Suprapubic skin (tissue), 4 donors: ENCODE measurements around the gene MAGEF1. TPM values are rescaled to one million over a fixed set of nuclear protein-coding genes. Genes with fewer than 3 reads are reported as not detected.
A peak's percentile ranks its signal among the peaks of the same experiment; 100 is the strongest.
"Not testable (repeated sequence)": the region's sequence is repeated elsewhere in the genome, so short reads cannot be mapped to it uniquely, and the experiment has no call there.

Source experiments
- DNase-seq, 2 donors: peaks; one replicate each; pipeline ENCODE4 v3.0.0-alpha.2; 2019; ENCODE audit warnings: low spot score in 2 of 2
- H3K27ac ChIP-seq: fragments of 200-600 bp; sonication (generic); one replicate; pipeline ENCODE4 v1.5.1; 2019
- H3K27me3 ChIP-seq: fragments of 200-600 bp; sonication (generic); one replicate; pipeline ENCODE4 v1.5.1; 2019
- H3K36me3 ChIP-seq: fragments of 200-600 bp; sonication (generic); one replicate; pipeline ENCODE4 v1.5.1; 2019
- H3K4me1 ChIP-seq: fragments of 200-600 bp; sonication (generic); one replicate; pipeline ENCODE4 v1.5.1; 2019
- H3K4me3 ChIP-seq: fragments of 200-600 bp; sonication (generic); one replicate; pipeline ENCODE4 v1.5.1; 2019; ENCODE audit warnings: mild to moderate bottlenecking
- H3K9me3 ChIP-seq: fragments of 200-600 bp; sonication (generic); one replicate; pipeline ENCODE4 v1.5.1; 2019
- EP300 ChIP-seq: sonication (generic); formaldehyde crosslinking; IDR thresholded peaks from one replicate; pipeline ENCODE4 v1.6.1; 2017; ENCODE audit warnings: antibody characterized with exemption
- POLR2A ChIP-seq, 2 donors: fragments of 450-650 bp; IDR thresholded peaks; one replicate each; pipeline ENCODE4 v1.6.1; 2017; ENCODE audit warnings: antibody characterized with exemption in 2 of 2, mild to moderate bottlenecking in 2 of 2, moderate library complexity in 2 of 2
- POLR2AphosphoS5 ChIP-seq, 3 donors: sonication (generic); formaldehyde crosslinking; IDR thresholded peaks; one replicate each; pipeline ENCODE4 v1.6.1; 2017; ENCODE audit warnings: antibody characterized with exemption in 3 of 3
- WGBS: methylation state at CpG from one replicate; pipeline ENCODE4 v1.1.5; 2018; 5-methylcytosine and 5-hydroxymethylcytosine counted together
- total RNA-seq, 4 donors: library from RNA; depleted of rRNA; stranded (reverse); fragments of >200 nt; gene quantifications; one replicate each; pipeline ENCODE4 v1.1.0, GENCODE V29; 2016
- TF ChIP-seq, protein P1 (sequence below), 2 donors: fragments of 200-600 bp in 1 of 2; fragments of 450-650 bp in 1 of 2; sonication (generic) in 1 of 2; IDR thresholded peaks; one replicate each; pipeline ENCODE4 v1.5.1; 2016 to 2019; ENCODE audit warnings: antibody characterized with exemption in 2 of 2, mild to moderate bottlenecking in 1 of 2, moderate library complexity in 1 of 2

MAGEF1 gene
- total RNA-seq, 4 donors from 2014 or later, result 12.8 to 26.5 (median 17.7) TPM

DNA sequence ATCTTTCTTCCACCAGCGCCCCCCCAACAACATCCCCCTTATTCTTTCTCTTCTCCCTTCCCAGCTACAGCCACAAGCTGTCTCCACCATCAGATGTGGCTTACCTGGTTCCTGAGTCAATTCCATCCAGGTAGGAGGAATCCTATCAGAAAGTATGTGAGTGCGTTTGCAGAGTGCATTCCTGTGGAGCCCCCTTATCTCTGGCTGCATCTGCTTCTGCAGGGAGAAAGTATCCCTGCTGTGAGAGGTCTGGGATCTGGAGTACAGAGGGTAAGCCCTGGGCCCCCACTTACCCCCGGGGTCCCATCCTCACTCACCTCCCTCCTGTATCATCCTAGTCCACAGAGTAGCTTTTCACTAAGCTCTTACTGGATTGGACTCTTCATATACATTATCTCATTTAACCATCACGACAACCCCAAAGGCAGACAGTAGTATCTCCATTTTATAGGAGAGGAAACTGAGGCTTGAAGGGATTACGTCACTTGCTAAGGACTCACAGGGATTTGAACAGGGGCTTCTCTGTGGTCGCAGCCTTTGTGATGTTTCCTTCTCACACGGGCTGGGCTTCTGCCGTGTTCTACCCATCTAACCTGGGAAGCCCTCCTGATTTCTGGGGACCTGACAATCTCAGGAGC is 22.2 kb upstream of the MAGEF1 start:
- Histone ChIP-seq H3K9me3 (no peaks in the 10 kb centered on the region), H3K27ac (no peak overlapping the region), H3K27me3 (no peaks in the 10 kb centered on the region), H3K4me1 (peaks cover 25% of the 10 kb centered on the region), H3K36me3 (no peaks in the 10 kb centered on the region), H3K4me3 (no peak overlapping the region)
- WGBS, result 82% methylated on average over 8 of the region's 8 CpGs
- peak in 1 of 2 donors; percentile 23 for DNase-seq
- TF ChIP-seq EP300, result no peak
- no peak for TF ChIP-seq POLR2AphosphoS5 (IDR thresholded peaks at IDR 0.05)
- TF ChIP-seq, protein P1, sequence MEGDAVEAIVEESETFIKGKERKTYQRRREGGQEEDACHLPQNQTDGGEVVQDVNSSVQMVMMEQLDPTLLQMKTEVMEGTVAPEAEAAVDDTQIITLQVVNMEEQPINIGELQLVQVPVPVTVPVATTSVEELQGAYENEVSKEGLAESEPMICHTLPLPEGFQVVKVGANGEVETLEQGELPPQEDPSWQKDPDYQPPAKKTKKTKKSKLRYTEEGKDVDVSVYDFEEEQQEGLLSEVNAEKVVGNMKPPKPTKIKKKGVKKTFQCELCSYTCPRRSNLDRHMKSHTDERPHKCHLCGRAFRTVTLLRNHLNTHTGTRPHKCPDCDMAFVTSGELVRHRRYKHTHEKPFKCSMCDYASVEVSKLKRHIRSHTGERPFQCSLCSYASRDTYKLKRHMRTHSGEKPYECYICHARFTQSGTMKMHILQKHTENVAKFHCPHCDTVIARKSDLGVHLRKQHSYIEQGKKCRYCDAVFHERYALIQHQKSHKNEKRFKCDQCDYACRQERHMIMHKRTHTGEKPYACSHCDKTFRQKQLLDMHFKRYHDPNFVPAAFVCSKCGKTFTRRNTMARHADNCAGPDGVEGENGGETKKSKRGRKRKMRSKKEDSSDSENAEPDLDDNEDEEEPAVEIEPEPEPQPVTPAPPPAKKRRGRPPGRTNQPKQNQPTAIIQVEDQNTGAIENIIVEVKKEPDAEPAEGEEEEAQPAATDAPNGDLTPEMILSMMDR (IDR thresholded peaks at IDR 0.05), result no peak
- TF ChIP-seq POLR2A (IDR thresholded peaks at IDR 0.05), result no peak

DNA sequence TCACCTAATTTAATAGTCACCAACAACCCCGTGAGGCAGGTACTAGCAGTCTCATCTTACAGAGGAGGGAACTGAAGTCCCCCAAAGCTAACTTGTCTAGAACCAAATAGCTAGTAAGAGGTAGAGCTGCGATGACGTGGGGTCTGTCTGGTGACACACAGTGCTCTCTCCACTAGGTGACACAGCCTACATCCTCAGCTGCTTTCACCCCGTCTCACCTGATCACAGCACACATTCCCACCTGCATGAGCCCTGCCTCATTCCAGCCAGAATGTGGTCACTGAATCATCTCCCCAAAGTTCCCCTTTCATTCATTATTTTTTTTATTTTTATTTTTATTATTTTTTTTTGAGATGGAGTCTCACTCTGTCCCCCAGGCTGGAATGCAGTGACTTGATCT is 21.3 kb upstream of the MAGEF1 start:
- H3K4me1 ChIP-seq, result peaks cover 16% of the 10 kb centered on the region
- no peak for TF ChIP-seq POLR2AphosphoS5 (IDR thresholded peaks at IDR 0.05)
- no peak for TF ChIP-seq EP300
- no peaks in the 10 kb centered on the region for H3K9me3 ChIP-seq
- no peaks in the 10 kb centered on the region for H3K27me3 ChIP-seq
- no peak overlapping the region for H3K27ac ChIP-seq
- whole genome bisulfite sequencing, result 84% methylated on average over 4 of the region's 4 CpGs
- H3K36me3 ChIP-seq, result no peaks in the 10 kb centered on the region
- DNase-seq, result peak in 1 of 2 donors; percentile 32
- no peak overlapping the region for H3K4me3 ChIP-seq

DNA sequence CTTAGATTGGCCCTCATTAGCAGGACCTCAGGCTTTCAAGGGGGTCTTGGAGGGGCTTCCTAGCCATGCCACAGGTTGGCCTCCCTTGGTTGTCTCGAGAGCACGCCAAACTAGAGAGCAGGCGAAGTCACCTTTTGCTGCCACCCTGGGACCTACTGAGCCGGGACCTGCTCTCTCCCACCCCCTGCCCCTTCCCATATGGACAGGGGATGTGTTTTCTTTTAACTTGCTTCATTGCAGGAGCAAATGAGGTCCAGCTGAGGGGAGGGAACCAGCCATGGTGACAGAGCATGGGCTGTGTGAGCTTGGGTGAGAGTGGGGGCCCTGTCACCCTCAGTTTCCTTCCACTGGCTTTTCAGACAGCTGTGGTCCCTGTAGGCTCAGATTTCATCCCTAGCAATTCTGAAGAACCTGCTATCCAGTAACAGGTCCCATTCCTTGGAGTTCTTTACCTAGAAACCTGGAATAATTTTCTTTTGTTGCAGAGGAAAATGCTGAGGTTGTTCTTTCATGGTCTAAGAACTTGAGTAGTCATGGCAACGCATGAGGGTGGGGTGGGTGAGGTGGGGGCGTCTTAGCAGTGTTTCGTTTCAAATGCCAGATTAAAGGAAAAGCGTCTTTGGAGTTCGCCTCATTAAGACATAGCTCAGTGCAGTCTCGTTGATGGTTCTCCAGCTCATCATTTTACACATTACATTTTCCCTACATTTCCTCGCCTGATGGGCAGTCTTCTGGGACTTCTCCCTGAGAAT is 20.1 kb upstream of the MAGEF1 start:
- Histone ChIP-seq H3K9me3 (no peaks in the 10 kb centered on the region), H3K27me3 (no peaks in the 10 kb centered on the region), H3K4me1 (peaks cover 10% of the 10 kb centered on the region), H3K4me3 (no peak overlapping the region), H3K27ac (no peak overlapping the region), H3K36me3 (no peaks in the 10 kb centered on the region)
- DNase-seq, result peak in 1 of 2 donors; percentile 61
- 76% methylated on average over 11 of the region's 11 CpGs for WGBS
- TF ChIP-seq, protein P1 (IDR thresholded peaks at IDR 0.05), result no peak
- TF ChIP-seq EP300 (no peak), POLR2A (IDR thresholded peaks at IDR 0.05) (no peak), POLR2AphosphoS5 (IDR thresholded peaks at IDR 0.05) (no peak)

DNA sequence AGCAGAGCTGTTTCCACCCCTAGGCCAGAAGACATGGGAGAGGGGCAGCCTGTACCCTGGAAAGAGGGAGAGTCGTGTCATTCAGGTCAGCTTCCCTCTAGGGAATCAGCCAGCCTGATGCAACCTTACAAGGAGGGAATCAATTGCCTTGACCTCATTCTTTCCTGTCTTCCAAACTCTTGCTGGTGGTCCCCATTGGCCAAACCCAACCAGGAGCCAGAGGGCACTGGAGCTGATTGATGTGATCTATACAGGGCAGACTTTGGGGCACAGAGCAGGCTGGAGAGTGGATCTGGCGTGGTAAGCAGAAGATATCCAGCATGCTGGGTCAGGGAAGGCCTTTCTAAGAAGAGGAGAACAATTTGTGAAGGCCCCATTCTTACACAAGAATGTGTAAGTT is 19.1 kb upstream of the MAGEF1 start:
- no peak for DNase-seq
- Histone ChIP-seq H3K4me3 (no peak overlapping the region), H3K27ac (no peak overlapping the region), H3K27me3 (no peaks in the 10 kb centered on the region), H3K4me1 (peaks cover 6% of the 10 kb centered on the region), H3K36me3 (no peaks in the 10 kb centered on the region), H3K9me3 (no peaks in the 10 kb centered on the region)
- WGBS, result 96% methylated on average over 2 of the region's 2 CpGs
- TF ChIP-seq EP300 (no peak), POLR2AphosphoS5 (IDR thresholded peaks at IDR 0.05) (no peak), POLR2A (IDR thresholded peaks at IDR 0.05) (no peak)
- TF ChIP-seq, protein P1 (IDR thresholded peaks at IDR 0.05), result no peak

DNA sequence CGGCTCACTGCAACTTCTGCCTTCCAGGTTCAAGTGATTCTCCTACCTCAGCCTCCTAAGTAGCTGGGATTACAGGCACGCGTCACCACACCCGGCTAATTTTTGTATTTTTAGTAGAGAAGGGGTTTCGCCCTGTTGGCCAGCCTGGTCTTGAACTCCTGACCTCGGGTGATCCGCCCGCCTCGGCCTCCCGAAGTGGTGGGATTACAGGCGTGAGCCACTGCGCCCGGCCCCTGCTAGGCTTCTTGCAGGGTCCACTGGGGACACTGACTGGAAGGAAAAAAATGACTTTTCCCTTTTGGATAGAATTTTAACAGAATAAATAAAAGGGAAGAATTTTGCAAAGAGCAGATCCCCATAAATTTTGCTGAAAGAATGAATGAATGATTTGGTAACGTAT is 17.3 kb upstream of the MAGEF1 start:
- H3K4me1 ChIP-seq, H3K4me3 ChIP-seq, DNase-seq, H3K27ac ChIP-seq, H3K9me3 ChIP-seq, H3K36me3 ChIP-seq, H3K27me3 ChIP-seq: not testable (repeated sequence)
- WGBS, result 96% methylated on average over 14 of the region's 14 CpGs

DNA sequence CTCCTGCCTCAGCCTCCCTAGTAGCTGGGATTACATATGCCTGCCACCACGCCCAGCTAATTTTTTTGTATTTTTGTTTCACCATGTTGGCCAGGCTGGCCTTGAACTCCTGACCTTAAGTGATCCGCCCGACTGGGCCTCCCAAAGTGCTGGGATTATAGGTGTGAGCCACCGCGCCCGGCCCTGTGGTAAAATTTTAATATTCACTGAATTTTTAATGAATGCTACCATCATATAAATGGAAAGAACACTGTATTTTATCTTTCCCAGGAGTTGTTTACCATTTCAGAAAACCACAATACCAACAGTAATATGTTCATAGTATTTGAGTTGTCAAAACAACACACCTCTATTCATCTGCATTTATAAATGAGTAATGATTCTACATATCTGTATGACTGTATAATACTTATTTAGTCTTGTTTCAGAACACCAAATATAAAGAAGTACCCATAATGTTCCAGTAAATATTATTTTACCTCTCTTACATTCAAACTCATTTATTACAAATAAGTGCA is 16.2 kb upstream of the MAGEF1 start:
- H3K4me1 ChIP-seq, result peaks cover 6% of the 10 kb centered on the region
- no peak overlapping the region for H3K4me3 ChIP-seq
- H3K9me3 ChIP-seq, result no peaks in the 10 kb centered on the region
- no peaks in the 10 kb centered on the region for H3K27me3 ChIP-seq
- TF ChIP-seq POLR2A (IDR thresholded peaks at IDR 0.05) (no peak), EP300 (no peak)
- DNase-seq, result no peak
- H3K27ac ChIP-seq, result no peak overlapping the region
- H3K36me3 ChIP-seq, result no peaks in the 10 kb centered on the region
- 73% methylated on average over 6 of the region's 6 CpGs for WGBS
